ENCODE data around the gene TMCO4. TPM values are rescaled to one million over a fixed set of nuclear protein-coding genes. Genes with fewer than 3 reads are reported as not detected.

The TMCO4 gene
- total and polyA plus RNA-seq, 2 of the 8 experiments (the other 6 are each of a cell fraction or from before 2014, with no cell fraction given): 3.0 to 3.1 TPM

DNA sequence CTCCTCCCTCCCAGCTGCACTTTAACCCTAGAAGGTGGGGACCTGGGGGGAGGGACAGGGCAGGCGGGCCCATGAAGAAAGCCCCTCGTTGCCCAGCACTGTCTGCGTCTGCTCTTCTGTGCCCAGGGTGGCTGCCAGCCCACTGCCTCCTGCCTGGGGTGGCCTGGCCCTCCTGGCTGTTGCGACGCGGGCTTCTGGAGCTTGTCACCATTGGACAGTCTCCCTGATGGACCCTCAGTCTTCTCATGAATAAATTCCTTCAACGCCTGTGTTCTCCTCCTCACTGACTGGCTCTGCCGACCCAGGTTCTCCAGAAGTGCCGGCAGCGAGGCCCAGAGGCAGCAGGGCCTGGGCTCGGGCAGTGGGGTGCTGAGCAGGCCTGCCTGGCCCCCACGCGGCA, 141.5 kb downstream of the TMCO4 start (continued):
- TF ChIP-seq, protein P1, sequence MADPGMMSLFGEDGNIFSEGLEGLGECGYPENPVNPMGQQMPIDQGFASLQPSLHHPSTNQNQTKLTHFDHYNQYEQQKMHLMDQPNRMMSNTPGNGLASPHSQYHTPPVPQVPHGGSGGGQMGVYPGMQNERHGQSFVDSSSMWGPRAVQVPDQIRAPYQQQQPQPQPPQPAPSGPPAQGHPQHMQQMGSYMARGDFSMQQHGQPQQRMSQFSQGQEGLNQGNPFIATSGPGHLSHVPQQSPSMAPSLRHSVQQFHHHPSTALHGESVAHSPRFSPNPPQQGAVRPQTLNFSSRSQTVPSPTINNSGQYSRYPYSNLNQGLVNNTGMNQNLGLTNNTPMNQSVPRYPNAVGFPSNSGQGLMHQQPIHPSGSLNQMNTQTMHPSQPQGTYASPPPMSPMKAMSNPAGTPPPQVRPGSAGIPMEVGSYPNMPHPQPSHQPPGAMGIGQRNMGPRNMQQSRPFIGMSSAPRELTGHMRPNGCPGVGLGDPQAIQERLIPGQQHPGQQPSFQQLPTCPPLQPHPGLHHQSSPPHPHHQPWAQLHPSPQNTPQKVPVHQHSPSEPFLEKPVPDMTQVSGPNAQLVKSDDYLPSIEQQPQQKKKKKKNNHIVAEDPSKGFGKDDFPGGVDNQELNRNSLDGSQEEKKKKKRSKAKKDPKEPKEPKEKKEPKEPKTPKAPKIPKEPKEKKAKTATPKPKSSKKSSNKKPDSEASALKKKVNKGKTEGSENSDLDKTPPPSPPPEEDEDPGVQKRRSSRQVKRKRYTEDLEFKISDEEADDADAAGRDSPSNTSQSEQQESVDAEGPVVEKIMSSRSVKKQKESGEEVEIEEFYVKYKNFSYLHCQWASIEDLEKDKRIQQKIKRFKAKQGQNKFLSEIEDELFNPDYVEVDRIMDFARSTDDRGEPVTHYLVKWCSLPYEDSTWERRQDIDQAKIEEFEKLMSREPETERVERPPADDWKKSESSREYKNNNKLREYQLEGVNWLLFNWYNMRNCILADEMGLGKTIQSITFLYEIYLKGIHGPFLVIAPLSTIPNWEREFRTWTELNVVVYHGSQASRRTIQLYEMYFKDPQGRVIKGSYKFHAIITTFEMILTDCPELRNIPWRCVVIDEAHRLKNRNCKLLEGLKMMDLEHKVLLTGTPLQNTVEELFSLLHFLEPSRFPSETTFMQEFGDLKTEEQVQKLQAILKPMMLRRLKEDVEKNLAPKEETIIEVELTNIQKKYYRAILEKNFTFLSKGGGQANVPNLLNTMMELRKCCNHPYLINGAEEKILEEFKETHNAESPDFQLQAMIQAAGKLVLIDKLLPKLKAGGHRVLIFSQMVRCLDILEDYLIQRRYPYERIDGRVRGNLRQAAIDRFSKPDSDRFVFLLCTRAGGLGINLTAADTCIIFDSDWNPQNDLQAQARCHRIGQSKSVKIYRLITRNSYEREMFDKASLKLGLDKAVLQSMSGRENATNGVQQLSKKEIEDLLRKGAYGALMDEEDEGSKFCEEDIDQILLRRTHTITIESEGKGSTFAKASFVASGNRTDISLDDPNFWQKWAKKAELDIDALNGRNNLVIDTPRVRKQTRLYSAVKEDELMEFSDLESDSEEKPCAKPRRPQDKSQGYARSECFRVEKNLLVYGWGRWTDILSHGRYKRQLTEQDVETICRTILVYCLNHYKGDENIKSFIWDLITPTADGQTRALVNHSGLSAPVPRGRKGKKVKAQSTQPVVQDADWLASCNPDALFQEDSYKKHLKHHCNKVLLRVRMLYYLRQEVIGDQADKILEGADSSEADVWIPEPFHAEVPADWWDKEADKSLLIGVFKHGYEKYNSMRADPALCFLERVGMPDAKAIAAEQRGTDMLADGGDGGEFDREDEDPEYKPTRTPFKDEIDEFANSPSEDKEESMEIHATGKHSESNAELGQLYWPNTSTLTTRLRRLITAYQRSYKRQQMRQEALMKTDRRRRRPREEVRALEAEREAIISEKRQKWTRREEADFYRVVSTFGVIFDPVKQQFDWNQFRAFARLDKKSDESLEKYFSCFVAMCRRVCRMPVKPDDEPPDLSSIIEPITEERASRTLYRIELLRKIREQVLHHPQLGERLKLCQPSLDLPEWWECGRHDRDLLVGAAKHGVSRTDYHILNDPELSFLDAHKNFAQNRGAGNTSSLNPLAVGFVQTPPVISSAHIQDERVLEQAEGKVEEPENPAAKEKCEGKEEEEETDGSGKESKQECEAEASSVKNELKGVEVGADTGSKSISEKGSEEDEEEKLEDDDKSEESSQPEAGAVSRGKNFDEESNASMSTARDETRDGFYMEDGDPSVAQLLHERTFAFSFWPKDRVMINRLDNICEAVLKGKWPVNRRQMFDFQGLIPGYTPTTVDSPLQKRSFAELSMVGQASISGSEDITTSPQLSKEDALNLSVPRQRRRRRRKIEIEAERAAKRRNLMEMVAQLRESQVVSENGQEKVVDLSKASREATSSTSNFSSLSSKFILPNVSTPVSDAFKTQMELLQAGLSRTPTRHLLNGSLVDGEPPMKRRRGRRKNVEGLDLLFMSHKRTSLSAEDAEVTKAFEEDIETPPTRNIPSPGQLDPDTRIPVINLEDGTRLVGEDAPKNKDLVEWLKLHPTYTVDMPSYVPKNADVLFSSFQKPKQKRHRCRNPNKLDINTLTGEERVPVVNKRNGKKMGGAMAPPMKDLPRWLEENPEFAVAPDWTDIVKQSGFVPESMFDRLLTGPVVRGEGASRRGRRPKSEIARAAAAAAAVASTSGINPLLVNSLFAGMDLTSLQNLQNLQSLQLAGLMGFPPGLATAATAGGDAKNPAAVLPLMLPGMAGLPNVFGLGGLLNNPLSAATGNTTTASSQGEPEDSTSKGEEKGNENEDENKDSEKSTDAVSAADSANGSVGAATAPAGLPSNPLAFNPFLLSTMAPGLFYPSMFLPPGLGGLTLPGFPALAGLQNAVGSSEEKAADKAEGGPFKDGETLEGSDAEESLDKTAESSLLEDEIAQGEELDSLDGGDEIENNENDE (IDR thresholded peaks at IDR 0.05; ENCODE audit: insufficient replicate concordance, low read length): no peak
- no peak for TF ChIP-seq TCF12 (IDR thresholded peaks at IDR 0.05; ENCODE audit: low read depth, low read length)
- TF ChIP-seq MAX (IDR thresholded peaks at IDR 0.05): no peak
- no peak for TF ChIP-seq EZH2 (IDR thresholded peaks at IDR 0.05; ENCODE audit: low read depth, low read length, severe bottlenecking)
- no peak for TF ChIP-seq NANOG (IDR thresholded peaks at IDR 0.05; ENCODE audit: insufficient read depth, low read depth, low read length, poor library complexity, severe bottlenecking)
- no peak for TF ChIP-seq KDM1A (IDR thresholded peaks at IDR 0.05; ENCODE audit: borderline replicate concordance, low read length)

Data from H1 (cell line).